HG03520 (cell line): ENCODE measurements around the gene CORO1C.

ENCODE experiments used
- ATAC-seq: cut with Tn5 transposase; IDR thresholded peaks from one replicate; pipeline ENCODE4 v1.9.1; 2021; ENCODE audit warnings: mild to moderate bottlenecking, moderate library complexity; ENCODE audit not compliant: unreplicated experiment

The CORO1C gene

GRCh38 chr12:108727868-108728735 lies 3.2 kb downstream of the CORO1C start:
- no peak for ATAC-seq

GRCh38 chr12:108727161-108727560 lies 4.2 kb downstream of the CORO1C start:
- ATAC-seq = no peak

- no peak for ATAC-seq
Measured at GRCh38 chr12:108724890-108725151, 6.5 kb downstream of the CORO1C start.

GRCh38 chr12:108724054-108724889 lies 7.0 kb downstream of the CORO1C start:
- no peak for ATAC-seq

GRCh38 chr12:108722992-108723766 lies 8.1 kb downstream of the CORO1C start:
- no peak for ATAC-seq

GRCh38 chr12:108722463-108722862 lies 8.9 kb downstream of the CORO1C start:
- no peak for ATAC-seq

GRCh38 chr12:108721824-108722223 lies 9.5 kb downstream of the CORO1C start:
- ATAC-seq = no peak

- no peak for ATAC-seq
Measured at GRCh38 chr12:108720757-108721514, 10.4 kb downstream of the CORO1C start.

GRCh38 chr12:108717243-108717642 lies 14.1 kb downstream of the CORO1C start:
- no peak for ATAC-seq

- no peak for ATAC-seq
Measured at GRCh38 chr12:108714866-108715265, 16.5 kb downstream of the CORO1C start.

- no peak for ATAC-seq
Measured at GRCh38 chr12:108713471-108713870, 17.8 kb downstream of the CORO1C start.

GRCh38 chr12:108712925-108713203 lies 18.5 kb downstream of the CORO1C start:
- ATAC-seq = no peak

- ATAC-seq = no peak
Measured at GRCh38 chr12:108712165-108712924, 19.0 kb downstream of the CORO1C start.

GRCh38 chr12:108711489-108712164 lies 19.7 kb downstream of the CORO1C start:
- no peak for ATAC-seq

- ATAC-seq = no peak
Measured at GRCh38 chr12:108709697-108710096, 21.6 kb downstream of the CORO1C start.

GRCh38 chr12:108704527-108704926 lies 26.8 kb downstream of the CORO1C start:
- ATAC-seq = no peak

- no peak for ATAC-seq
Measured at GRCh38 chr12:108702595-108703320, 28.6 kb downstream of the CORO1C start.

- ATAC-seq = no peak
Measured at GRCh38 chr12:108701779-108702441, 29.4 kb downstream of the CORO1C start.
